NCI-H146 (cell line): ENCODE results near the gene MCTP1.
"Not testable (repeated sequence)": the region's sequence is repeated elsewhere in the genome, so short reads cannot be mapped to it uniquely, and the experiment has no call there.

Experiments used
- DNase-seq: peaks from one replicate; lab custom pipeline; 2025; lab: John Stamatoyannopoulos, UW

MCTP1 gene

GRCh38 chr5:95252801-95253200 lies 32.1 kb downstream of the MCTP1 start:
- DNase-seq = no peak

GRCh38 chr5:95251185-95251584 lies 33.7 kb downstream of the MCTP1 start:
- DNase-seq = no peak

- DNase-seq = peak; percentile 88
Measured at GRCh38 chr5:95244479-95244878, 40.4 kb downstream of the MCTP1 start.

GRCh38 chr5:95241635-95242034 lies 43.3 kb downstream of the MCTP1 start:
- DNase-seq = no peak

- DNase-seq = no peak
Measured at GRCh38 chr5:95241161-95241560, 43.7 kb downstream of the MCTP1 start.

- peak; percentile 14 for DNase-seq
Measured at GRCh38 chr5:95238560-95239325, 46.2 kb downstream of the MCTP1 start.

- DNase-seq = no peak
Measured at GRCh38 chr5:95237324-95237723, 47.6 kb downstream of the MCTP1 start.

- no peak for DNase-seq
Measured at GRCh38 chr5:95235439-95235982, 49.4 kb downstream of the MCTP1 start.

- no peak for DNase-seq
Measured at GRCh38 chr5:95229646-95230045, 55.2 kb downstream of the MCTP1 start.

- no peak for DNase-seq
Measured at GRCh38 chr5:95224701-95225459, 60.0 kb downstream of the MCTP1 start.

- DNase-seq = no peak
Measured at GRCh38 chr5:95223566-95224258, 61.2 kb downstream of the MCTP1 start.

GRCh38 chr5:95222836-95223235 lies 62.1 kb downstream of the MCTP1 start:
- no peak for DNase-seq

GRCh38 chr5:95221234-95221633 lies 63.7 kb downstream of the MCTP1 start:
- DNase-seq = no peak

GRCh38 chr5:95220381-95220780 lies 64.5 kb downstream of the MCTP1 start:
- DNase-seq = no peak

- peak; percentile 88 for DNase-seq
Measured at GRCh38 chr5:95219411-95219810, 65.5 kb downstream of the MCTP1 start.

- no peak for DNase-seq
Measured at GRCh38 chr5:95217881-95218280, 67.0 kb downstream of the MCTP1 start.

- peak; percentile 21 for DNase-seq
Measured at GRCh38 chr5:95217351-95217750, 67.5 kb downstream of the MCTP1 start.

- DNase-seq = no peak
Measured at GRCh38 chr5:95216136-95216955, 68.5 kb downstream of the MCTP1 start.

- not testable (repeated sequence) for DNase-seq
Measured at GRCh38 chr5:95207811-95208210, 77.1 kb downstream of the MCTP1 start.

- DNase-seq = no peak
Measured at GRCh38 chr5:95194856-95195255, 90.0 kb downstream of the MCTP1 start.

GRCh38 chr5:95191330-95191729 lies 93.6 kb downstream of the MCTP1 start:
- no peak for DNase-seq

- no peak for DNase-seq
Measured at GRCh38 chr5:95184924-95185323, 100.0 kb downstream of the MCTP1 start.
